Uterus (tissue), 4 donors: ENCODE results near the gene CAMK2B. TPM values are rescaled to one million over a fixed set of nuclear protein-coding genes. Genes with fewer than 3 reads are reported as not detected.

Source experiments
- DNase-seq, 2 donors: peaks; one replicate each; pipeline ENCODE4 v3.0.0-alpha.2; 2019 to 2020
- H3K27ac ChIP-seq, 2 donors: fragments of 200-600 bp; sonication (generic); 1 replicate in 1 of 2; 2 replicates in 1 of 2; pipeline ENCODE4 v1.5.1; 2016 to 2018
- H3K27me3 ChIP-seq, 2 donors: fragments of 200-600 bp; sonication (generic); one replicate each; pipeline ENCODE4 v1.5.1; 2018 to 2019; ENCODE audit warnings: control low read depth in 1 of 2
- H3K36me3 ChIP-seq, 2 donors: fragments of 200-600 bp; sonication (generic); one replicate each; pipeline ENCODE4 v1.5.1; 2019; ENCODE audit warnings: control low read depth in 1 of 2
- H3K4me1 ChIP-seq, 2 donors: fragments of 200-600 bp; sonication (generic); one replicate each; pipeline ENCODE4 v1.5.1; 2018 to 2019; ENCODE audit warnings: control low read depth in 1 of 2
- H3K4me3 ChIP-seq, 2 donors: fragments of 200-600 bp; sonication (generic); 1 replicate in 1 of 2; 2 replicates in 1 of 2; pipeline ENCODE4 v1.5.1; 2018 to 2019; ENCODE audit warnings: mild to moderate bottlenecking in 1 of 2
- H3K9me3 ChIP-seq, 2 donors: fragments of 200-600 bp; sonication (generic); one replicate each; pipeline ENCODE4 v1.5.1; 2019; ENCODE audit warnings: control low read depth in 1 of 2
- CTCF ChIP-seq, 4 experiments: fragments of 200-600 bp in 2 of 4; fragments of 450-650 bp in 2 of 4; sonication (generic) in 2 of 4; IDR thresholded peaks; one replicate each; pipeline ENCODE4 v1.5.1; 2016 to 2019; ENCODE audit warnings: antibody characterized with exemption in 4 of 4, mild to moderate bottlenecking in 2 of 4, moderate library complexity in 1 of 4
- POLR2A ChIP-seq, 2 donors: fragments of 450-650 bp; IDR thresholded peaks; one replicate each; pipeline ENCODE4 v1.6.1; 2016; ENCODE audit warnings: antibody characterized with exemption in 2 of 2, mild to moderate bottlenecking in 1 of 2, moderate library complexity in 1 of 2
- intact Hi-C: fragments of 100-400 bp; cut with DNase I; formaldehyde crosslinking; loops from one replicate; pipeline ENCODE4 v1.15.1; 2023; ENCODE audit warnings: low total_unique reads
- total RNA-seq, 4 donors: library from RNA; depleted of rRNA in 3 of 4; stranded (reverse); fragments of >200 nt in 3 of 4; gene quantifications; one replicate each; pipeline versions ENCODE4 v1.1.0 to v1.2.4, GENCODE V29; 2014 to 2023
- donor health status: DM: yes; HTN: yes; CAD: no.

CAMK2B gene
- total RNA-seq, 4 donors from 2014 or later: 0.40 to 1.1 TPM; not detected in 2

GRCh38 chr7:44235582-44236332 lies 89.6 kb downstream of the CAMK2B start:
- no peaks in the 10 kb centered on the region for H3K4me1 ChIP-seq
- no peak overlapping the region for H3K27ac ChIP-seq
- no peaks in the 10 kb centered on the region for H3K36me3 ChIP-seq
- H3K4me3 ChIP-seq: no peak overlapping the region
- TF ChIP-seq CTCF (IDR thresholded peaks at IDR 0.05) (no peak), POLR2A (IDR thresholded peaks at IDR 0.05) (no peak)
- no peak for DNase-seq
- H3K27me3 ChIP-seq: no peaks in the 10 kb centered on the region
- intact Hi-C loops: no loop called here
- H3K9me3 ChIP-seq: no peaks in the 10 kb centered on the region

GRCh38 chr7:44235066-44235465 lies 90.3 kb downstream of the CAMK2B start:
- H3K36me3 ChIP-seq: no peaks in the 10 kb centered on the region
- no peak overlapping the region for H3K27ac ChIP-seq
- no peaks in the 10 kb centered on the region for H3K27me3 ChIP-seq
- TF ChIP-seq POLR2A (IDR thresholded peaks at IDR 0.05) (no peak), CTCF (IDR thresholded peaks at IDR 0.05) (no peak)
- no peak overlapping the region for H3K4me3 ChIP-seq
- DNase-seq: no peak
- H3K9me3 ChIP-seq: no peaks in the 10 kb centered on the region
- intact Hi-C loops: no loop called here
- no peaks in the 10 kb centered on the region for H3K4me1 ChIP-seq

GRCh38 chr7:44232901-44233715 lies 92.3 kb downstream of the CAMK2B start:
- no peak for TF ChIP-seq POLR2A (IDR thresholded peaks at IDR 0.05)
- no peak for TF ChIP-seq CTCF (IDR thresholded peaks at IDR 0.05)
- DNase-seq: no peak
- no peak overlapping the region for H3K27ac ChIP-seq
- no peak overlapping the region for H3K4me3 ChIP-seq
- intact Hi-C loops: no loop called here
- no peaks in the 10 kb centered on the region for H3K36me3 ChIP-seq
- no peaks in the 10 kb centered on the region for H3K4me1 ChIP-seq
- no peaks in the 10 kb centered on the region for H3K27me3 ChIP-seq
- H3K9me3 ChIP-seq: no peaks in the 10 kb centered on the region

- intact Hi-C loops: no loop called here
- Histone ChIP-seq H3K27me3 (no peaks in the 10 kb centered on the region), H3K4me3 (no peak overlapping the region), H3K36me3 (no peaks in the 10 kb centered on the region), H3K27ac (no peak overlapping the region), H3K4me1 (no peaks in the 10 kb centered on the region), H3K9me3 (no peaks in the 10 kb centered on the region)
- TF ChIP-seq POLR2A (IDR thresholded peaks at IDR 0.05) (no peak), CTCF (IDR thresholded peaks at IDR 0.05) (no peak)
- no peak for DNase-seq
These were observed 93.0 kb downstream of the CAMK2B start for GRCh38 chr7:44232396-44232795.

GRCh38 chr7:44231088-44231487 lies 94.3 kb downstream of the CAMK2B start:
- intact Hi-C loops: no loop called here

More at GRCh38 chr7:44231088-44231487, 94.3 kb downstream of the CAMK2B start:
- Histone ChIP-seq H3K4me1 (no peaks in the 10 kb centered on the region), H3K36me3 (no peaks in the 10 kb centered on the region), H3K27me3 (no peaks in the 10 kb centered on the region), H3K9me3 (no peaks in the 10 kb centered on the region), H3K4me3 (no peak overlapping the region), H3K27ac (no peak overlapping the region)
- no peak for DNase-seq
- TF ChIP-seq CTCF (IDR thresholded peaks at IDR 0.05): no peak
- TF ChIP-seq POLR2A (IDR thresholded peaks at IDR 0.05): no peak
